HG03025 (cell line): ENCODE results near the gene RNLS.

Experiments
- ATAC-seq: cut with Tn5 transposase; IDR thresholded peaks from one replicate; pipeline ENCODE4 v1.9.1; 2021; ENCODE audit warnings: mild to moderate bottlenecking, moderate library complexity; ENCODE audit not compliant: unreplicated experiment, low FRiP score

Gene RNLS

GRCh38 chr10:88525371-88526069 lies 57.6 kb downstream of the RNLS start:
- no peak for ATAC-seq

DNA sequence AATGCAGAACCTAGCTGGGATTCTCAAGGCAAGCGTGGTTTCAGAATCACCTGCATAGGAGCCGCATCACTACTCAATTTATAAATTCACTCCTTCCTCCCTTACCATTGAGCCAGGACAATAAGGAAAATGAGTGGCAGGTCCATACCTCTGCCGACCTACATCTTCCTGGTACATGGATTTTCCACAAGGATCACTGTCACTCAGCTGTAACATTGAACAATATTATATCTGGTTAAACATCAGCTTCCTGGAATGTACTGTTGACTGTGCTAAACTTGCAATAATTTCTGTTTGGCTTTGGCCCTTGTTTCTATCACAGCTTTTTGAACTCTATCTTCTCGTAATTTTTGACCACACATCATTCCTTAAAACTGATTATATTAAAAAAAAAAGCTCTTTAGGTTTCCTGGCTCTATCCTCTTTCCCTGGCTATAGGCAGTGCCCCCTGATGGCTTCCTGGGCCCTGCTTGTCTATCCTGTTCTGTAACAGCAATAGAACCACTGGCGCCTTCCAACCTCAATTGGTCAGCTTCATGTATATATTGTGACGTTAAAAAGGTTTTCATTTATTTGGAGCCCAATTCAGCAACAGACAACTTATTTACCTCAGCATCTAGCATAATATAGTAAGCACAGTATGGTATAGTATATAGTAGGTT lies 59.2 kb downstream of the RNLS start:
- ATAC-seq, result no peak

DNA sequence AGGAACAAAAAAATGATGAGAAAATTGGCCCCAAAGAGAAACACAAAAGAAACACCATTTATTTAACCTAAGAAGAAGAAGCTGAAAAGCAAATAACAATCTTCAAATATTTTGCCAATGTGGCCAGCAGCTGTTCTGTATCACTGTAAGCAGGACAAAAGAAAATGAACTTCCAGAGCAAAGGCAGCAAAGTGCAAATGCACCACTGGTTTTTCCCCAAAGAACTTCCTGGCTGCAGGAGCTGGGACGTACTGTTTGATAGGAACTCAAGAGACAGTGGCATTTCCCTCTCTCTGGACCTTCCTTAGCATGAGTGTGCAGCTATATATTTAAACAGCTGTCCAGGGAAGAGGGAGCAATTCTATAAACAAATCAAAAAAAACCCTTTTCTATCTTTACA lies 60.4 kb downstream of the RNLS start:
- no peak for ATAC-seq

DNA sequence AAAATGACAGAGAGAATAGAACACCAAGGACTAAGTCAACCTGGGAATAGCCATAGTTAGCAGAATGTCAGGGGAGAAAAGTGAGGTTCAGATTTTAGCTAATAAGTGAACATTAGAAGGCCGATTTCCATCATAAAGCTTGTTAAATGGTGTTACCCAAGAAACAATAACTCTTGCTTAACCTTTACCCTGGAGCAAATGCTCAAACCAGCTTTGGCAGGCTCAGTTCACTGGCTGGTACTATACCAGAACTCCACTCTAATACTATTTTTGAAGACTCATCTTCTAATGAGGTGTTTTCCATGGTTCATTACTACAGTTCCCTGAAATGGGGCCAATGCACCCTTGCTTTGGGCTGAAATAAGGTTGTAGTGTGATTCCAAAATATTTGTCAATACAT lies 61.3 kb downstream of the RNLS start:
- ATAC-seq, result no peak

DNA sequence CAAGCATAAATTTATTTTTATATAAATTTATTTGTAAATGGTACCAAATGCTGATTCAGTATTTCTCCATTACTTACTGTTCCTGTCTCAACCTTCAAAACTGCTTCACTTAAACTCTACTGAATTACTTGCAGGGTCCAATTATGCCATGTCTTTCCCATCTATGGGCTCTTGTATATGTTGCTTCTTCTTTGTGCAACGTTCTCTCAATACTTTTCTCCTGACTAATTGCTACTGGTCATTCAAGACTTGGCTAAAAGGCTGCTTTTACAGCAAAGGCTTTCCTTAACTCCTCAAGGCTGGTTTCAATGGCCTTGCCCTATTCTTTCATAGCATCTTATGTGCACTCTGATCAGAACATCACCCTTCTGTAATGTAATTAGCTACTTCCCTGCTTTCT lies 67.9 kb downstream of the RNLS start:
- no peak for ATAC-seq

GRCh38 chr10:88512599-88512998 lies 70.5 kb downstream of the RNLS start:
- ATAC-seq, result no peak

GRCh38 chr10:88508796-88509195 lies 74.3 kb downstream of the RNLS start:
- ATAC-seq, result no peak

DNA sequence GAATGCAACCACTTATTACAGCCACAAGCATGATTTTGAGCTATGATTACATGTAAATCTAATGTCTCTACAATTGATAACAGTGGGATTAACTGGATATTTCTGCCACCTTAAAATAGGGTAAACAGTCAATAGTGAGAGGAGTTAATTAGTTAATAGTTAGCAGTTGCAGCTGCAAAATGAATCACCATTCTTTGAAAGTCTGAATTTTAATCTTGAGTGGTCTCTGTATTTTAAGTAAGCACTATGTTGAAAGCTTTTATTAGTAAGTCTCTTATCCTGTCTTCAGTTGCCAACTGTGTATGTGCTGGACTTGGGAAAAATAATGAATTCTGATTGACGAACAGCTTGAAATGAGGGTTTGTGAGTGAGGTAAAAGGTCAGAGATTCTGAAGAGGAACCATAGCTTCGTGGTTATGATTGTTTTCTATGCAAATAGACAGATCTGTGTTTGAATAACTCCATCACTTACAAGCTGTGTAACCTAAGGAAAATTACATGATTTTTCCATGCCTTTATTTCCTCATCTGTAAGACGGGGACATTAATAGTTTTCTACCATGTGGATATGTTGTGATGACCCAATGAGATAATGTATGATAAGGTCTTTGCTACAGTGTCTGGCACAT lies 75.2 kb downstream of the RNLS start:
- ATAC-seq, result no peak

DNA sequence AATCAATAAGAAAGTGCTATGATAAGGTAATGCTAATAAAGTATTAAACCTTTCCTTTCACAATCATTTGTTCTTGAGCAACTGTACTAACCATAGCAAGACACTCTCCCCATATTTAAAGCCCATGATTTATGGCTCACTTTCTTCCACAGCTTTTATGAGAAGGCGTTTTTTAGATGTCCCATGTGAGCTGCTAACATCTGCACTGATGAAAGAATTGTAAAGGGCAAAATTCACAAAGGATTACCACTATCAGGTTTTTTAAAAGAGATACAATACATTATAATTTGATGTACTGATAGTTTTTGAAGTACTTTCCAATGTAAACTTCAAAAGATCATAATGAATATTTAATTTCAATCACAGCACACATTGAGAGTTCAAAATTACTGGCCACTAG lies 75.7 kb downstream of the RNLS start:
- no peak for ATAC-seq

GRCh38 chr10:88505680-88506215 lies 77.4 kb downstream of the RNLS start:
- no peak for ATAC-seq

- ATAC-seq, result no peak
Measured at GRCh38 chr10:88505265-88505664, 77.9 kb downstream of the RNLS start.

DNA sequence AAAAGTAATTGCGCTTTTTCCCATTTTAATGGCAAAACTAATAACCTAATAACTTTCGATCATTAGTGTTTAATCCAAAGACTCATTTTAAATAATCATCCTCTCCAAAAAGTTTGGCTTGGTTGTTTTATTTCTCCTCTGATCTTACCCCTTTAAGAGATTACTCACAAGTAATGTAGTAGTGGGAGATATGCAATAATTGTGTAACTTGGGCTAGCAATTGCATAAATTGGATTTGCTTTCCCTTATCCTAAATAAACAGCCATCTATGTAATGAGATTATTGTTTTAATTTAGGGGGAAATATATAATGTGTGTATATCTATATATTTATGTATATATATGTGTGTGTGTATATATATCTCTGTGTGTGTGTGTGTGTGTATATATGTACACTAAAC lies 82.5 kb downstream of the RNLS start:
- ATAC-seq, result no peak

DNA sequence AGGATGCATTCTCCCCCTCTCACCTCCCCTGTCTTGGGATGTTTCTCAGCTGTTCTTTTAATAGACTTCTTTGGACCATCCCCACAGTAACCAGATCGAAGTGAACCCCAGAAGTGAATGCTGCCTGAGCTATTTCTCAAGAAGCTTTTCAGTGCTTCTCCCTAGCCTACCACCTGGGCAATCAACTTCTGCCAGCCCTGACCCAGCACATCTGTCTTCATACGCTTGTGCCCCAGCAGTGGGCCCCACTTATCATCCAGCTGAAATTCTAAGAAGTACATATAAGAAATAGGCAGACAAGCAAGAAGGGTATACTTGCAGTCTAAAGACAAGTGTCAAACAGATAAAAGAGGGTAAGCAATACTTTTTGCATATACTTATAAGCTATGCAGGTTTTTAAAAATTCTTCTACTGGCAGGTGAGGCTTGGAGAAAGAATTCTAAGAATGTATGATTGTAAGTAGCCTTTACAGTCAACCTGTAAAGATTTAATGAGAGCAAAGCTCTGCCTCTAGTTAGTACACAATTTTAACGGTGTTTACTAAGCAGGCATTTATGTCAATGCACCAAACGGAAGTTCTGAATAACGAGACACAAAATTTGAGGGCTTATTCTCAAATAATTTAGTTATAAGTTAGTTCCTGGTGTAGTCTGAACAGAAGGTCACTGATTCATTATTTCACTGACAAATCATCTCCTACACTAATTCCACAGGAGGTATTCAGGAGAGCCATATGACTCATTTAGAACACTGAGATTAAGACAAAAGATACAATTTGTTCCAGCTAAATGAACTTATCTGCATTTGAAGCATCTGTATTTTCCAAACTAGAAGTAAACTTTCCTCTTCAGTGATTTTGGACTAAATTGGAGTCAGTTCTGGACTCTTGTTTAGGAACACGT lies 83.3 kb downstream of the RNLS start:
- ATAC-seq, result no peak

- ATAC-seq, result no peak
Measured at GRCh38 chr10:88497913-88498312, 85.2 kb downstream of the RNLS start.

GRCh38 chr10:88494537-88494936 lies 88.6 kb downstream of the RNLS start:
- no peak for ATAC-seq

GRCh38 chr10:88493691-88494483 lies 89.2 kb downstream of the RNLS start:
- ATAC-seq, result no peak

DNA sequence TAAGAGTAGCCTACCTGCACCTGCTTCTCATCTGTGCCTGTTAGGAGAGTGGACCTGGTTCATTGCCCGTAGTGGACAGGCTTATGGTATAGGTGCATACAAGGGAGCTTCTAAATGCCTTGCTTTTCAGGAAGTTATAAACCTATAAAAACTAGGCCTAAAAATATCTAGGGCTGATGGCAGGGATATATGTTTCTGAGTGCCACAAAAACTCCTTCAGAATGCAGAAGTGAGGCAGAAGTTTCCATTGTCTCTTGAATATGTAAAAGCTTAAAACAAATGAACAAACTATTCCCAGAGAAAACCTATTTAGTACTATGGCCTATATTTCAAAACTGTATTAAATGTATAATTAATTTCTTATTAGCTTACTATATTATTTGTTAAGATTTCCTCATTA lies 91.8 kb downstream of the RNLS start:
- ATAC-seq, result no peak

- no peak for ATAC-seq
Measured at GRCh38 chr10:88490231-88490980, 92.7 kb downstream of the RNLS start.

GRCh38 chr10:88489107-88489506 lies 94.0 kb downstream of the RNLS start:
- no peak for ATAC-seq
